Esophagus muscularis mucosa (tissue), 4 donors: ENCODE results near the gene CLCA1. TPM values are rescaled to one million over a fixed set of nuclear protein-coding genes. Genes with fewer than 3 reads are reported as not detected.
A peak's percentile ranks its signal among the peaks of the same experiment; 100 is the strongest.

Source experiments
- DNase-seq: peaks from one replicate; pipeline ENCODE4 v3.0.0-alpha.2; 2017; ENCODE audit errors: extremely low spot score
- H3K27ac ChIP-seq, 4 donors: fragments of 200-600 bp; sonication (generic); replicated peaks in 1 of 4; 1 replicate in 3 of 4; 2 replicates in 1 of 4; pipeline ENCODE4 v1.5.1; 2016 to 2019; ENCODE audit warnings: mild to moderate bottlenecking in 1 of 4
- H3K27me3 ChIP-seq, 4 donors: fragments of 200-600 bp; sonication (generic); one replicate each; pipeline versions ENCODE4 v1.5.1 to v1.6.0; 2016 to 2019
- H3K36me3 ChIP-seq, 4 donors: fragments of 200-600 bp; sonication (generic); one replicate each; pipeline ENCODE4 v1.5.1; 2016 to 2019
- H3K4me1 ChIP-seq, 4 donors: fragments of 200-600 bp; sonication (generic); one replicate each; pipeline ENCODE4 v1.5.1; 2016 to 2019
- H3K4me3 ChIP-seq, 4 donors: fragments of 200-600 bp; sonication (generic); 1 replicate in 2 of 4; 2 replicates in 2 of 4; pipeline ENCODE4 v1.5.1; 2016 to 2019; ENCODE audit warnings: mild to moderate bottlenecking in 4 of 4, moderate library complexity in 1 of 4
- H3K9me3 ChIP-seq, 4 donors: fragments of 200-600 bp; sonication (generic); 1 replicate in 3 of 4; 2 replicates in 1 of 4; pipeline ENCODE4 v1.5.1; 2016 to 2019
- EP300 ChIP-seq: sonication (generic); formaldehyde crosslinking; IDR thresholded peaks from one replicate; pipeline ENCODE4 v1.6.1; 2017; ENCODE audit warnings: antibody characterized with exemption
- POLR2A ChIP-seq: fragments of 450-650 bp; IDR thresholded peaks from one replicate; pipeline ENCODE4 v1.6.1; 2017; ENCODE audit warnings: antibody characterized with exemption, moderate library complexity, mild to moderate bottlenecking, low read depth
- POLR2AphosphoS5 ChIP-seq, 2 donors: sonication (generic); formaldehyde crosslinking; IDR thresholded peaks; one replicate each; pipeline ENCODE4 v1.6.1; 2017; ENCODE audit warnings: antibody characterized with exemption in 2 of 2
- WGBS: methylation state at CpG from one replicate; pipeline ENCODE4 v1.1.5; 2018; 5-methylcytosine and 5-hydroxymethylcytosine counted together
- intact Hi-C: fragments of 100-400 bp; cut with DNase I; formaldehyde crosslinking; loops from one replicate; pipeline ENCODE4 v1.15.1; 2023
- total RNA-seq, 4 donors: library from RNA; depleted of rRNA; stranded (reverse); fragments of >200 nt; gene quantifications; one replicate each; pipeline versions ENCODE4 v1.1.0 to v1.2.1, GENCODE V29; 2016
- TF ChIP-seq, protein P1 (sequence below), 3 experiments: fragments of 200-600 bp in 2 of 3; fragments of 450-650 bp in 1 of 3; sonication (generic) in 2 of 3; IDR thresholded peaks; one replicate each; pipeline ENCODE4 v1.5.1; 2017 to 2019; ENCODE audit warnings: antibody characterized with exemption in 3 of 3, mild to moderate bottlenecking in 2 of 3, moderate library complexity in 1 of 3

Gene CLCA1
- total RNA-seq, 4 donors from 2014 or later, result 0.11 TPM; not detected in 3

DNA sequence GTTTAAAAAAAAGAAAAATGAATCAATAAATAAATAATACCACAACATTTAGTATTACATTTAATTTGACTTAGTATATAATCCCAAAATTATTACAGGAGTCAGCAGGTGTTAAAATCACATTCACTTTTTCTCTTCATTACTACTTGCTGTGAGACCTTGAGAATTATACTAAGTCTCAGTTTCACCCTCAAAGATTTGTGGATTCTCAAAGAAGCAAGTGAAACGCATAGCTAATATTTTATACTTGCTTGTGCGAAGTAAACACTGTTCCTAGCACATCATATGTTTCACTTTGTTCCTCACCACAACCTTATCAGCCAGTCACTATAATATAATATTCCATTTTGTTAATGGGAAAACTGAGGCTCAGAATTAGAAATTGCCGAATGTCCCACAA lies 4.0 kb downstream of the CLCA1 start:
- WGBS, result 61% methylated on average over 3 of the region's 3 CpGs
- no peaks in the 10 kb centered on the region for H3K36me3 ChIP-seq
- H3K9me3 ChIP-seq, result no peaks in the 10 kb centered on the region
- no peaks in the 10 kb centered on the region for H3K4me1 ChIP-seq
- intact Hi-C loops, result loop anchor here (5.0 to 10.0 kb wide), 2 partner anchors 35 to 612 kb away; no protein-coding TSS in a partner anchor
- no peak for DNase-seq
- H3K4me3 ChIP-seq, result no peak overlapping the region
- H3K27ac ChIP-seq, result no peak overlapping the region
- H3K27me3 ChIP-seq, result no peaks in the 10 kb centered on the region
- TF ChIP-seq EP300 (no peak), POLR2AphosphoS5 (IDR thresholded peaks at IDR 0.05) (no peak), POLR2A (no peak)
- TF ChIP-seq, protein P1, sequence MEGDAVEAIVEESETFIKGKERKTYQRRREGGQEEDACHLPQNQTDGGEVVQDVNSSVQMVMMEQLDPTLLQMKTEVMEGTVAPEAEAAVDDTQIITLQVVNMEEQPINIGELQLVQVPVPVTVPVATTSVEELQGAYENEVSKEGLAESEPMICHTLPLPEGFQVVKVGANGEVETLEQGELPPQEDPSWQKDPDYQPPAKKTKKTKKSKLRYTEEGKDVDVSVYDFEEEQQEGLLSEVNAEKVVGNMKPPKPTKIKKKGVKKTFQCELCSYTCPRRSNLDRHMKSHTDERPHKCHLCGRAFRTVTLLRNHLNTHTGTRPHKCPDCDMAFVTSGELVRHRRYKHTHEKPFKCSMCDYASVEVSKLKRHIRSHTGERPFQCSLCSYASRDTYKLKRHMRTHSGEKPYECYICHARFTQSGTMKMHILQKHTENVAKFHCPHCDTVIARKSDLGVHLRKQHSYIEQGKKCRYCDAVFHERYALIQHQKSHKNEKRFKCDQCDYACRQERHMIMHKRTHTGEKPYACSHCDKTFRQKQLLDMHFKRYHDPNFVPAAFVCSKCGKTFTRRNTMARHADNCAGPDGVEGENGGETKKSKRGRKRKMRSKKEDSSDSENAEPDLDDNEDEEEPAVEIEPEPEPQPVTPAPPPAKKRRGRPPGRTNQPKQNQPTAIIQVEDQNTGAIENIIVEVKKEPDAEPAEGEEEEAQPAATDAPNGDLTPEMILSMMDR (IDR thresholded peaks at IDR 0.05), result no peak

- Histone ChIP-seq H3K9me3 (no peaks in the 10 kb centered on the region), H3K27ac (no peak overlapping the region), H3K36me3 (no peaks in the 10 kb centered on the region), H3K4me3 (no peak overlapping the region), H3K27me3 (no peaks in the 10 kb centered on the region), H3K4me1 (peaks cover 0 to 6% (median 3%) of the 10 kb centered on the region in 4 donors)
- DNase-seq, result no peak
- intact Hi-C loops, result loop anchor here (10.0 kb wide), 1 partner anchor 608 kb away; no protein-coding TSS in a partner anchor
- TF ChIP-seq POLR2AphosphoS5 (IDR thresholded peaks at IDR 0.05) (no peak), POLR2A (no peak), EP300 (no peak)
- TF ChIP-seq, protein P1 (IDR thresholded peaks at IDR 0.05), result no peak
- WGBS, result 82% methylated on average over 4 of the region's 4 CpGs
Measured at GRCh38 chr1:86477256-86477655, 8.5 kb downstream of the CLCA1 start.

GRCh38 chr1:86477682-86478081 lies 9.0 kb downstream of the CLCA1 start:
- no peak for DNase-seq
- Histone ChIP-seq H3K27me3 (no peaks in the 10 kb centered on the region), H3K4me1 (peaks cover 0 to 6% (median 3%) of the 10 kb centered on the region in 4 donors), H3K36me3 (no peaks in the 10 kb centered on the region), H3K4me3 (no peak overlapping the region), H3K27ac (no peak overlapping the region), H3K9me3 (no peaks in the 10 kb centered on the region)
- intact Hi-C loops, result loop anchor here (10.0 kb wide), 1 partner anchor 607 kb away; no protein-coding TSS in a partner anchor
- WGBS, result 73% methylated on average over 4 of the region's 4 CpGs
- TF ChIP-seq, protein P1 (IDR thresholded peaks at IDR 0.05), result no peak
- TF ChIP-seq POLR2A (no peak), EP300 (no peak), POLR2AphosphoS5 (IDR thresholded peaks at IDR 0.05) (no peak)

DNA sequence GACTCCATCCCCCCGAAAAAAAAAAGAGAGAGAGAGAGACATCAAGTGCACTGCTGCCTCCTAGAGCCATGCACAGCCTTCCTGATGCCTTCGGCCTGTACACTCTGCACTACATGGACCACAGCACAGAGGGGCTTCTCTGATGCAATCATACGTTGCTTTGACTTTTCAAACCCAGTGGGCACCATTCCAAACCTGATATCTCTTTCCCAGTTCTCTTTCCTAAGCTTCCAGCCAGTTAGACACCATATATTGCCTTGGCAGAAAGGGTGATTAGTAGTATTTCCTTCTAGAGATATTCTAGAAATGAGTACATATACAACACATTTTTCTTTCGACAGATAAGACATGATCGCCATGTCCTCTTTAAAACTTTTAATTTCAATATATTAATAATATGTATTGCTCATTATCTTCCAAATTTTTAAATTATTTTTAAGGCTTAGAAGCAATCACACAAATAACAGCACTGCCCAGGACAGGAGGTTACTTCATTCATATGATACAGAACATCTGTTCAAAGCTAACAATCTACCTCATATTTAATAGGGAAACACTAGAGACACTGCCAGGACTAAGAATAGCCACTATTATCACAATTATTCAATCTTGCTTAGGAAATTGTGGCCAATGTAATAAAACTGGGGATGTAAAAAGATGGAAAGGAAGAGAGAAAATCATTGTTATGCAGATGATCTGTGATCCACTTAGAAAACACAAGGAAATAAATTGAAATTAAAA lies 9.9 kb downstream of the CLCA1 start:
- no peaks in the 10 kb centered on the region for H3K36me3 ChIP-seq
- H3K4me3 ChIP-seq, result no peak overlapping the region
- 71% methylated on average over 5 of the region's 5 CpGs for WGBS
- TF ChIP-seq, protein P1 (IDR thresholded peaks at IDR 0.05), result no peak
- TF ChIP-seq POLR2A (no peak), POLR2AphosphoS5 (IDR thresholded peaks at IDR 0.05) (no peak), EP300 (no peak)
- DNase-seq, result no peak
- peak overlapping the region in 1 of 4 donors; percentile 35 for H3K27ac ChIP-seq
- H3K9me3 ChIP-seq, result no peaks in the 10 kb centered on the region
- H3K4me1 ChIP-seq, result peaks cover 0 to 6% (median 3%) of the 10 kb centered on the region in 4 donors
- no peaks in the 10 kb centered on the region for H3K27me3 ChIP-seq
- intact Hi-C loops, result loop anchor here (10.0 kb wide), 1 partner anchor 606 kb away; no protein-coding TSS in a partner anchor
